GM21737 (cell line): ENCODE measurements around the gene WDR59.
"Not testable (repeated sequence)": the region's sequence is repeated elsewhere in the genome, so short reads cannot be mapped to it uniquely, and the experiment has no call there.

Experiments used
- ATAC-seq: cut with Tn5 transposase; IDR thresholded peaks from one replicate; pipeline ENCODE4 v1.9.1; 2021; ENCODE audit warnings: mild to moderate bottlenecking, moderate library complexity; ENCODE audit not compliant: unreplicated experiment

Gene WDR59

DNA sequence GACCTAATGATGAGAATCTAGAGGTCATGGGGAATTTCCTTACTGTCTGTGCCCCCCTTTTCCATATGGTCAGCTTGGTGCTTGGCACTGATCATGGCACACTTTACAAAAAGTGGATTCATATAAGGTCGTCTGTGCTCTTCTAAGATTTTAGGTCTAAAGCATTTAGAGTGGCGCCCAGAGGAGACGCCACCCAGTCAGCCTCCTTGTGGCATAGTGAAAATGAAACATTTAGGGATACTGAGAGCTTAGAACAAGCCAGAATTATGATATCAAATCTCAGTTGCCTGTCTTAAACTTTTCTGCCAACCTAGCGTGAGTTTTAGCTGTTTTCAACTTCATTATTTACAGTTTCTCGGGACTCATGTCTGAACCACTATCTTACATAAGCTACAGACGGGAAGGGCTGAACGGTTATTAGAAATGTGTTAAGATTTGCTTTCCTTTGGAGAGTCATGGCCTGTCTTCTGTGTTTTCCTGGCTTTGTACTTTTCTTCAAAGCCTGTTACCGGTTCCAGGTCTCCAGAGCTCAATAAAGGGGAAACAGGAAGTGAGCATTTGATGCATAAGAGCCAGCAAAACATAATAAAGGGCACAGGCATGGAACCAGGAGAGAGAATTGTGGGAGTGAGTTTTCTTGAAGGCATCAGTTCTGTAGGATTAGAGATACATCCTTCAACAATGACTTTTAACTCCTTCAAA is 27.6 kb upstream of the WDR59 start:
- ATAC-seq, result no peak

DNA sequence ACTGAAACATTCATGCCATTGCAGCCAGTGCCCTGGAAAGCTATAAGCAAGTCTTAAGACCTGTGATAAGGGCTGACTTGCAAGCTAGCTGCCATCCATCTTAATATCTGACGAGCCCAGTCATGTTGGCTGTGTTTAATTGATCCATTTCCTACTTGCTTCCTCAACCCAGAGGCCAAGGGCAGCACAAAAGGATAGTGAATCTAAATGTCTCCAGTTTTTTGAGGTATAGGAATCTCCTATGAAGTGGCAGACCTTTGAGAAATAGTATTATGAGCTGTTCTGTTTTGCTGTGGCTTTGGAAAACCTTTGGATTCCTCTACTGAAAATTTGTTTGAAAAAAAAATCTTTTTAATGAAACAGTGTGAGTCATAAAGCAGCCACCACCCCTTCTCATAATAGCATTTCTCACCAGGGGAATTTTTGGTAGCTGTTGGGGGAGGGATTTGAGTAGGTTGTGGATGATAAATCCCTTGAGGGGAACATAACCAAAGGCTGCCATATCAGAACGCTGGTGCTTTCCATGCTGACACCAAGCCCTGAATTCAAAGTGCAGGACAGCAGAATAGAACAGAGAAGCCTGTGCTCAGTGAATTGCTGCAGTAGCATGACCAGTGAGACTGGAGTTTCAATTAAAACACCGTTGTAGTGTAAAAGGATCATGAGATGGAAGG is 26.8 kb upstream of the WDR59 start:
- ATAC-seq, result peak; percentile 69

DNA sequence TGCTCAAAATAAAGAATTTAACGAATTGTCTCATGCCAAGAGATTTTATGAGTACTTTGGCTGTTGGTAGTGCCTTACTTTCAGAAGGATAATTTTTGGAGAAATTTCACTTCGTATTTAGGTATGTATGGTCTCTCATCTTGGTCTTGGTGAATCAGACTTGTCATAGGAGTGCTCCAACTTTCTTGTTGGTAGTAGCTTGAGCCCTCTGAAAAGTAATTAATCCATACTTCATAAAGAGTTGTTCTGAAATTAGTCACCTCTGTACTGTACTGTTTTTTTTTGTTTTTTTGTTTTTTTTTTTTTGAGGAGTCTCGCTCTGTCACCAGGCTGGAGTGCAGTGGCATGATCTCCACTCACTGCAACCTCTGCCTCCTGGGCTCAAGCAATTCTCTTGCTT is 25.5 kb upstream of the WDR59 start:
- no peak for ATAC-seq

DNA sequence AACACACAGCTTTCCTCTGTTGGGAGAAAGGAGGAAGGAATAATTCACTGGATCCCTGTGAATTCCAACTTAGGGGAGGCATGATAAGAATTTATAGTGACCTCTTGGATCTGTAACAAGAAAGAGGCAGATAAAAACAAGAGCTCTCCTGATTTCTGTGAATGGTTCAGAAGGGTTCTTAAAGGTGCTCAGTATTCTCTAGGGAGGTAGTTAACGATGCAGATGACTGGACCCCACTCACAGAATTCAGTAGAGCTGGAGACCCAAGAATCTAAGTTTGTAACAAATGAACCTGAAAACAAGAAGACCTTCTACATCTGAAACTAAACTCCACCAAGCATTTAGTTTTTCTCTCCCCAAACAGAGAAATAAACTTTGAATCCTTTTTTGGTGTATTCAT is 22.5 kb upstream of the WDR59 start:
- no peak for ATAC-seq

DNA sequence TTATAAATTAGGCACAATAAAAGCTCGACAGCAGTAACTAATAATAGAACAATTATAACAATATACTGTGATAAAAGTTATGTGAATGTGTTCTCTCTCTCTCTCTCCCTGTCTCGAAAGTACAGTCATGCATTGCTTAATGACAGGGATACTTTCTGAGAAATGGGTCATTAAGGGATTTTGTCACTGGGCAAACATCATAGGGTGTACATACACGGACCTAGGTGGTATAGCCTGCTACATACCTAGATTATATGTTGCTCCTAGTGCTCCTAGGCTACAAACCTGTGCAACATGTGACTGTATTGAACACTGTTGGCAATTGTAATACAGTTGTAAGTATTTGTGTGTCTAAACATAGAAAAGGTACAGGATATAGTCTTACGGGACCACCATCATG is 20.8 kb upstream of the WDR59 start:
- no peak for ATAC-seq

DNA sequence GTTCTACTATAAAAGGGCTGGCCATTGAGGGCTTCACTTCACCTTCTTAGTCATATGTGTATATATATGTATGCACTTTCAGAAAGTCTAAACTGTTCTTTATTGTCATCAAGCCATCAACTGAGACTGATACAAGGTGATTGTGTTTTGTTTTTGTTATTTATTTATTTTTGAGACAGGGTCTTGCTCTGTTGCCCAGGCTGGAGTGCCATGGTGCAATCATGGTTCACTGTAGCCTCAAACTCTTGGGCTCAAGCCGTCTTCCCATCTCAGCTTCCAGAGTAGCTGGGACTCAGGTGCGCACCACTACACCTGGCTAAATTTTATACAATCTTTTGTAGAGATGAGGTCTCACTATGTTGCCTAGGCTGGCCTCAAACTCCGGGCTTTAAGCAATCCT is 19.5 kb upstream of the WDR59 start:
- no peak for ATAC-seq

DNA sequence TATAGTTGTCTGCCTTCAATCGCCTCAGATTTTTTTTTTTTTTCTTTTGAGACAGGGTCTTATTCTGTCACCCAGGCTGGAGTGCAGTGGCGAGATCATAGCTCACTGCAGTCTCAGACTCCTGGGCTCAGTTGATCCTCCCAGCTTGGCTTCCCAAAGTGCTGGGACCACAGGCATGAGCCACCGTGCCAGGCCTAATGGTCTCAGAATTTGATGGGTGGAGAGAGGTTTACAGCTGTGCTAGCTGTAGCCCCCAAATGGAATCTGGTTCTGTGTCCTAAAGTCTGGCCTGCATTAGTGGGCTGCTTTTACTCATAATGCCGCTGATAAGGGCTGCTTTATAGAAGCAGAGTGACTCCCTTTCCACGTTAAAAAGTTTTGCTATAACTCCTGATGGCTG is 19.0 kb upstream of the WDR59 start:
- ATAC-seq, result no peak

DNA sequence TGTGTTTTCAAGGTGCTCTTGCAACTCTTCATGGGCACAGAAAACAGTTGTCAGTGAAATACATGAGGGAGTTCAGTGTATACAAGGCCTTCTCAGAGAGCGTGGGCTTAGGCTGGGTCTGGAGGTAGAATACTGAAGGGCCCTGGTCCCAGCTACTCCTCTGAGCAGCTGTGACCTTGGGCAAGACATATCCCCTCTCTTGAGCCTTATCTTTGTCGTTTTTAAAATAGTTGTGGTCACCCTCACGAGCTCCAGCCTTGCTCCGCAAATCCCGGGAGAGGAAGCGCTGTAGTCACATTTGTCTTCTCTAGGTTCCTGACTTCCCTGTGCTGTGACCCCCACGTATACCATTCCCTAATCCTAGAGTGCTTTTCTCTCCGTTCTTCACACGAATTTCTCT is 17.6 kb upstream of the WDR59 start:
- no peak for ATAC-seq

DNA sequence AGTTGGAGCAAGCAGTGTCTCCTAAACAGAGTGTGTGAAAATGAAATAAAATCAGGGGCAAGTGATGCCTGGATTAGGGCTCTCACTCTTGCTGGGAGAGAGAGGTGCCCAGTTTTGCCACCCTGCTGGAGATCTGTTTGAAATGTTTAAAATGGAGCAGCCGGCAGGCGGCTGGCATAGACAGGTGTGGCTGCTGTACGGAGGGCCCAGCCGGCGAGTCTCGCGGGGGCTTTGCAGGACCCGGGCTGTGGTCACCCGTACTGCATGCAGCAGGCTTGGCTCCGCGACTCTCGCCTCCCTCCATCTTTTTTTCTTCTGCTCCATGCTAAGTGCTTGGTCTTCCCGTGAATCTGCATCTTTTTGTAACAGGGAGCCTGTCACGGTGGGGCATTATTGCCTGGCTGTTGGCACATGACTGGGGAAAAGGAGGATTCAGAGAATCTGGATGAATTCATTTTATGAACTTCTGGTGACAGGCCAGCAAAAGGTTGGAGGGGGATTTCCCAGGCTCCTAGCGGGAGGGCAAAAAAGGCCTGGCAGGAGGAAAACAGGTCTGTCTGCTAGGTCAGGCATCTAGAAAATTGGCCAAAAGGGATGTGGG is 15.7 kb upstream of the WDR59 start:
- no peak for ATAC-seq

DNA sequence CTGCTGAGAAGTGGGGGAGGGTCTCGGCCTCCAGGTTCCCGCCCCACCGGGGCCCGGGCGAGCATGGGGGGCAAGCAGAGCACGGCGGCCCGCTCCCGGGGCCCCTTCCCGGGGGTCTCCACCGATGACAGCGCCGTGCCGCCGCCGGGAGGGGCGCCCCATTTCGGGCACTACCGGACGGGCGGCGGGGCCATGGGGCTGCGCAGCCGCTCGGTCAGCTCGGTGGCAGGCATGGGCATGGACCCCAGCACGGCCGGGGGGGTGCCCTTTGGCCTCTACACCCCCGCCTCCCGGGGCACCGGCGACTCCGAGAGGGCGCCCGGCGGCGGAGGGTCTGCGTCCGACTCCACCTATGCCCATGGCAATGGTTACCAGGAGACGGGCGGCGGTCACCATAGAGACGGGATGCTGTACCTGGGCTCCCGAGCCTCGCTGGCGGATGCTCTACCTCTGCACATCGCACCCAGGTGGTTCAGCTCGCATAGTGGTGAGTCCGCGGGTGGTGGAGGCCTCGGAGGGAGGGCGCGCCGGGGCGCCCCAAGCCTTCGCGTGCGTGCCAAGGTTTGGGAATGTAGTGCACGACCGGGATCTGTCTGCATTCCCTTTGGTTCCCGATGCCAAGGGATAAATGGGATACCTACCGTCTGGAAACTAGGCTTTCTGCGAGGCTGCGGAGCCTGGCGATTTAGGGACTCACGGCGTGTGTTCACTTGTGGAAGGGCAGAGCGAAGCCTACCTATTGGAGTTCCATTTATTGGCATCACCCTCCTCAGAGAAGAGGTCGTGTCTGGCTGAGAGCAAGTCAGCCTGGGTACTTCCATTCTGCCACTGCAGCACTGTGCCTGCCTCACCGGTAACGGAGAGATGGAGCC is 14.9 kb upstream of the WDR59 start:
- no peak for ATAC-seq

DNA sequence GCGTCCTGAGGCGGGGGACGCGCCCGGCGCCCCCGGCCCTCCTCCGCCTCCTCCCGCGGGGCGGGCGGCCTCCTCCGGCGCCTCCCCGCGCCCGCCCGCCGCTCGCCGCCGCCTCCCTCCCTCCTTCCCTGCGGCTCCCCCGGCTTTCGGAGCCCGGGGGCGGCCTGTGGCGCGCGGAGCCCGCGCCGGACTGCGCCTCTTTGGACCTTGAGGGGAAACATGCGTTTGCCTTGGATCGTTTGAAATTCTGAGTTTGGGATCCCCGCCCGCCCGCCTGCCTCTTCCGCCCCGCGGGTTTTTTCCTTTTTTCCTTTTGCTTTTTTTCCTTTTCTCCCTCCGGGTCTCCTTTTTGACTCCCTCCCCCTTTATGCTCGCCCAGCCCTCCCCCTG is 14.3 kb upstream of the WDR59 start:
- ATAC-seq, result no peak

DNA sequence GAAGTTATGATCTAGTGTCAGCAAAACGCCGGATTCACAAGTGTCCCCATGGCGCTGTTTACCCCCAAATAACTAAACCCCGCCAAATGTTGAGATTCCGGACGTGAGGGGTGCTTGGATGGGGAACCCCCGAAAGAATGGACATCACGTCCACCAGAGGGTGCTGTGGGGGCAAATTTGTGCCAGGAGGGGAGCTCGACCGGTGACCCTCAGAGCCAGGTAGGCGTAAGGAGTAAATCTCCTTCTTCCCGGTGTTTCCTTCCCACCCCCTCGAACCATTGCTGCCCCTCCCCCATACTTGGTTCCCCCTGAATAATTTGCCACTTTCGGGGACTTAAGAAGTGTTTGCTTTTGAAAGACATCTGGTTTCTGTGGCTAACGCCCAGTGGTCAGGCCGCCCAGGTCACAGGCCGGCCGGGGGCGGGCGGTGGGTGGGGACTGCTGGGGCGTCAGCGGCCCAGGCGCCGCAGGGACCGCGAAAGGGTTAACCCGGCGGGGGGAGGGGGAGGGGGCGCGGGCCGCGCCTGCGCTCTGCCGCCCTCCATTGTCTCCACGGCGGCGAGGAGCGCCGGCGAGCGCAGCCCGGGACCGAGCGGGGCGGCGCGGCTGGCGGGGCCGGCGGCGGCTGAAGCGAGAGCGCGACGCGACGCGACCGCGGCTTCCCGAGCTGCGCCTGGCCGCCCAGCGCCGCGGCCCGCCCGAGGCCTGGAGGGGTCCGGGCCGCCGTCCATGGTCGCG is 13.7 kb upstream of the WDR59 start, which contains the start of gene ZNRF1:
TSS of gene ZNRF1 (plus strand) at position 544 of the 738 bp plus-strand sequence. CDS start 648 bp downstream, outside the sequence.
- peak; percentile 59 for ATAC-seq

DNA sequence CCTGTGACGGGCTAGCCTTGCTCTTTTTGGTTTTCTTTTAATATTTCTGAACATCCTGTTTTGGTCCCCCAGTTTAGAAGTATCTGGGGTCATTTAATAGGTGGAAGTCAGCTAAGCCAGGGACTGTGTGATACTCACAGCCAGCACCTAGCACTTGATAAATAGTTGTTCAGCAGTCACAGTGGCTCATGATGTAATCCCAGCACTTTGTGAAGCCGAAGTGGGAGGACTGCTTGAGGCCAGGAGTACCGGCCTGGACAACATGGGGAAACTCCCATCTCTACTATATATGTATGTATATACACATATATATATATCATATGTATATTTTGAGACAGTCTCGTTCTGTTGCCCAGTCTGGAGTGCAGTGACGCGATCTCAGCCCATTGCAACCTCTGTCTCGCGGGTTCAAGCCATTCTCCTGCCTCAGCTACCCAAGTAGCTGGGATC is 12.1 kb upstream of the WDR59 start:
- ATAC-seq, result no peak

DNA sequence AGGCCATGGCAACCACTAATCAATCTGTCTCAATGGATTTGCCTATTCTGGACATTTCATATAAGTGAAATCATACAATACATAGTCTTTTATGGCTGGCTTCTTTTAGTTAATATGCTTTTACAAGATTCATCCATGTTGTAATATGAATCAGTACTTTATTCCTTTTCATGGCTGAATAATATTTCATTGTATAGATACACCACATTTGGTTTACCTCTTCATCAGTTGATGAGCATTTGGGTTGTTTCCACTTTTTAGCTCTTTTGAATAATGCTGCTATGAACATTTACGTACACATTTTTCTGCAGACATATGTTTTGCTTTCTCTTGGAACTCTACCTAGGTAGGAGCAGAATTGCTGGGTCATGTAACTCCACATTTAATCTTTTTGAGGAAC is 11.1 kb upstream of the WDR59 start:
- no peak for ATAC-seq

DNA sequence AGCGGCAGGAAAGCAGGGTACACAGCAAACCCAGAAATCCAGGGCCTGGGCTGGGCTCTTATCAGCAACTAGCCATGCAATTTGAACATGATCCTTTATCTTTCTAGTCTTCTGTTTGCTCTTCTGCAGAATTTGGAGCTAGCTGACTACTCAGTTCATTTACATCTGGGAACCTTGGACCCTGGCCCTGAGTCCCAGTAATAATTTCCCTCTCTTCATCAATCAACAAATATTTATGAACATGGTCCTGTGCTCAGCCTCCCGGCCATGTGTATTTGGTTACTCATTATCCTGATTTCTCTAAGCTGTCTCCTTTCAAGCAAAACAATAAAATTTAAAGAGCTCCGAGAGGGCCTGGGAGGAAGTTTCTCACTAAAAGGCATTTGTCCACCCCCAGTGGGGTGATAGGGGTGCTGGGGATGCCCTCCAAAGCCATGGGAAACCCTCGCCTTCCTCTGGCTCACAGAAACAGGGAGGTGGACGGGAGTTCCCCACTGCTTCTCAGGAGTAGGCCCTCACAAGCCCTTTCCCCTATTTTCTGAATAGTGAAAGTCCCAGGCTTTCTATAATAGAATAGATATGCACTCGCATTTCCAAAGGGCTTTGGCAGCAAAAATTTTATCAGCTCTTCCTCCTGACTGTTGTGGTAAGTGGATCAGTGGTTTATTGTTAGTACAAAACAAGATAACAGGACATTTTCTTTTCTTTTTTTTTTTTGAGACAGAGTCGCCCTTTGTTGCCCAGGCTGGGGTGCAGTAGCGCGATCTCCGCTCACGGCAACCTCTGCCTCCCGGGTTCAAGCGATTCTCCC is 6.9 kb upstream of the WDR59 start:
- ATAC-seq, result no peak

DNA sequence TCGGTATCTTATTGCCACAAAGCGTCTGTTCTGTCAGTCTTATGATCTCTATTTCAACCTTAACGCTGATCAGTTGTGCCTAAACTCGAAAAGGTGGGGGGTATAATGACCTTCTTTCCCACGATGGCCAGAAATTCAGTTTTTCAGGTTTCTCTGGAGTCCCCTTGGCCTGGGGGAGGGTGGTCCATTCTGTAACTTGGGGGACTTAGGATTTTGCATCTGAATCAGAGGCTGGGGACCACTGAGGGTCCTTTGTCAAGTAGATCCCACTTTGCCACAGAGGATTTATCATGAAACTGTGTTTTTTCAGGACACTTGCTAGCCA is 6.3 kb upstream of the WDR59 start:
- no peak for ATAC-seq

DNA sequence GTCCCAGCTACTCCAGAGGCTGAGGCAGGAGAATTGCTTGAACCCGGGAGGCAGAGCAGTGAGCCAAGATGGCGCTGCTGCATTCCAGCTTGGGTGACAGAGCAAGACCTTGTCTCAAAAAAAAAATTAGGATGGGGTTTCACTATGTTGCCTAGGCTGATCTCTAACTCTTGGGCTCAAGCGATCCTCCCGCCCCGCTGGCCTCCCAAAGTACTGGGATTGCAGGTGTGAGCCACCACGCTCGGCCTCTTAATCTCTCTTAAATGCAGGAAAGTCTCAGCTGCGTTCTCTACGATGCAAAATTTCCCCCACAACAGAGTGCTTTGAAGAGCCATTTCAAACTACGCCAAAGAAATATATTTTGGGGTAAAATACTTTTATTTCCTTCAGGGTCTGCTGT is 5.9 kb upstream of the WDR59 start:
- ATAC-seq, result no peak

DNA sequence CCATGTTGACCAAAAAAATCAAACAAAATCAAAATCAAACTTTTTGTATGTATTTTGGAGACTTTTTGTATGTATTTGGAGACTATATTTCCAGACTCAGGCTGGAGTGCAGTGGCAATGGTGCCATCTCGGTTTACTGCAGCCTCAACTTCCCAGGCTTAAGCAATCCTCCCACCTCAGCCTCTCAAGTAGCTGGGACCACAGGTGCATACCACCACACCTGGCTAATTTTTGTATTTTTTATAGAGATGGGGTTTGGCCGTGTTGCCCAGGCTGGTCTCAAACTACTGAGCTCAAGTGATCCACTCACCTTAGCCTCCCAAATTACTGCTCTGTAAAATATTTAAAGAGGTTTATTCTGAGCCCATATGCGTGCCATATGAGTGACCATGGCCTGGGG is 4.9 kb upstream of the WDR59 start:
- ATAC-seq, result not testable (repeated sequence)

DNA sequence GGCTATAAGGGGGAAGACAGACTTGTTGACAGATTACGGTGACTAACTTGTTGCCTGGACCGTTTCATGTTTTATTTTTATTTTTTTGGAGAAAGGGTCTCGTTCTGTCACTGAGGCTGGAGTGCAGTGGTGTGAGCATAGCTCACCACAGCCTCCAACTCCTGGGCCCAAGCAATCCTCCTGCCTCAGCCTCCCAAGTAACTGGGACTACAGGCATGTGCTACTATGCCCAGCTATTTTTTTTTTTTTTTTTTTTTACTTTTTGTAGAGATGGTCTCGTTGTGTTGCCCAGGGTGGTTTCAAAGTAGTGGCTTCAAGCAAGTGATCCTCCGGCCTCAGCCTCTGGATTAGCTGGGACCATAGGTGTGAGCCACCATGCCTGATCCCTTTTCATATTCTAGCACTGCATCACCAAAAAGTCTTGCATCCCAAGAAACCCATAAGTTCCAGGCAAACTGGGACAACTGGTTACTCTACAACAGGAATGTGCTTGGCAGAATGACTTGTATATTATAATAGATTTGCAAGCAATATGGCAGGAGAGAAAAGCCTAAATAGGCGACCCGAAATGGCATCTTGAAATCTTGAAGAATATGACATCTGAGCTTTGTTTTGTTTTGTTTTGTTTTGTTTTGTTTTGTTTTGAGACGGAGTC is 2.2 kb upstream of the WDR59 start:
- ATAC-seq, result no peak

DNA sequence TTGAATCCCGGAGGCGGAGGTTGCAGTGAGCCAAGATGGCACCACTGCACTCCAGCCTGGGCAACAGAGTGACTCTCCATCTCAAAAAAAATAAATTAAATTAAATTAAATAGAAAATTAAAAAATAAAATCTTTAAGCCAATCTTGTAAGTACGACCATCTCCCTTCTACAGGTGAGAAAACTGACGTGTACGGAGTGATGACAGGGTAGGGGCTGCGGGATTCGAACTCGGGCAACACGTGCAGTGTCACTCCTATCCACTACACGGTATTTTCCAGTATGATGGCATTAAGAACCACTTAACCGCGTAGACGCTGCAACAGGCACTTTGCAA is 762 bp downstream of the WDR59 start:
- ATAC-seq, result no peak
